T-helper 22 cell (primary cell): ENCODE measurements around the gene CCS.
"Not testable (repeated sequence)": the region's sequence is repeated elsewhere in the genome, so short reads cannot be mapped to it uniquely, and the experiment has no call there.

Experiments
- DNase-seq: peaks from one replicate; pipeline ENCODE4 v3.0.0-alpha.2; 2020; ENCODE audit warnings: low read depth

The CCS gene

GRCh38 chr11:66626382-66626781, 33.4 kb downstream of the CCS start:
- DNase-seq = no peak

GRCh38 chr11:66626926-66627325, 33.9 kb downstream of the CCS start:
- DNase-seq = no peak

- no peak for DNase-seq
Measured at GRCh38 chr11:66628061-66628603, 35.1 kb downstream of the CCS start.

- DNase-seq = no peak
Measured at GRCh38 chr11:66629356-66629755, 36.4 kb downstream of the CCS start.

- no peak for DNase-seq
Measured at GRCh38 chr11:66631883-66632282, 38.9 kb downstream of the CCS start.

- no peak for DNase-seq
Measured at GRCh38 chr11:66632952-66633351, 40.0 kb downstream of the CCS start.

GRCh38 chr11:66636411-66636810, 43.4 kb downstream of the CCS start:
- no peak for DNase-seq

GRCh38 chr11:66637557-66638176, 44.7 kb downstream of the CCS start:
- DNase-seq = no peak

GRCh38 chr11:66638177-66639065, 45.4 kb downstream of the CCS start, which contains the start of gene RBM4:
Gene RBM4 (plus strand): TSS chr11:66638703. CDS start chr11:66639712, 1,009 bp downstream.
- peak; percentile 96 for DNase-seq

GRCh38 chr11:66639066-66639813, 46.3 kb downstream of the CCS start:
- DNase-seq = no peak

GRCh38 chr11:66639814-66640340, 46.9 kb downstream of the CCS start:
- not testable (repeated sequence) for DNase-seq

GRCh38 chr11:66641834-66642233, 48.8 kb downstream of the CCS start:
- DNase-seq = no peak

- DNase-seq = no peak
Measured at GRCh38 chr11:66643745-66644437, 50.9 kb downstream of the CCS start.

- DNase-seq = no peak
Measured at GRCh38 chr11:66646828-66647227, 53.8 kb downstream of the CCS start.

- DNase-seq = no peak
Measured at GRCh38 chr11:66649903-66650302, 56.9 kb downstream of the CCS start.

- DNase-seq = no peak
Measured at GRCh38 chr11:66651016-66651415, 58.0 kb downstream of the CCS start.

- DNase-seq = no peak
Measured at GRCh38 chr11:66652651-66653050, 59.7 kb downstream of the CCS start.

GRCh38 chr11:66653123-66653522, 60.1 kb downstream of the CCS start:
- DNase-seq = no peak
